Activated CD4-positive, alpha-beta T cell treated with anti-CD3 and anti-CD28 coated beads, Interleukin-2, amount 10 ng/mL, durations not matched to agents 24 days and 14 days (primary cell): ENCODE data around the gene AOAH. TPM values are rescaled to one million over a fixed set of nuclear protein-coding genes. Genes with fewer than 3 reads are reported as not detected.
"Not testable (repeated sequence)": the region's sequence is repeated elsewhere in the genome, so short reads cannot be mapped to it uniquely, and the experiment has no call there.

Experiments
- DNase-seq: peaks from one replicate; pipeline ENCODE4 v3.0.0; 2022
- H3K27ac Mint-ChIP-seq: one replicate; pipeline ENCODE4 v1.8.0; 2022; ENCODE audit warnings: mild to moderate bottlenecking, mixed read lengths
- H3K27me3 Mint-ChIP-seq: one replicate; pipeline ENCODE4 v1.8.0; 2022; ENCODE audit warnings: mixed read lengths
- H3K36me3 Mint-ChIP-seq: one replicate; pipeline ENCODE4 v1.8.0; 2022; ENCODE audit warnings: low read depth, mild to moderate bottlenecking, mixed read lengths
- H3K4me1 Mint-ChIP-seq: one replicate; pipeline ENCODE4 v1.8.0; 2021; ENCODE audit warnings: mixed read lengths
- H3K4me3 Mint-ChIP-seq: one replicate; pipeline ENCODE4 v1.8.0; 2022; ENCODE audit warnings: mild to moderate bottlenecking, moderate library complexity, mixed read lengths
- H3K9me3 Mint-ChIP-seq: one replicate; pipeline ENCODE4 v1.8.0; 2021; ENCODE audit warnings: mixed read lengths
- intact Hi-C: fragments of 100-400 bp; cut with micrococcal nuclease; formaldehyde crosslinking; loops from one replicate; pipeline ENCODE4 v1.15.1; 2023
- total RNA-seq: library from RNA; stranded (reverse); gene quantifications from 2 replicates; pipeline ENCODE4 v1.2.3, GENCODE V29; 2022

AOAH gene
- total RNA-seq, 1 donor from 2014 or later: 17.8 TPM

DNA sequence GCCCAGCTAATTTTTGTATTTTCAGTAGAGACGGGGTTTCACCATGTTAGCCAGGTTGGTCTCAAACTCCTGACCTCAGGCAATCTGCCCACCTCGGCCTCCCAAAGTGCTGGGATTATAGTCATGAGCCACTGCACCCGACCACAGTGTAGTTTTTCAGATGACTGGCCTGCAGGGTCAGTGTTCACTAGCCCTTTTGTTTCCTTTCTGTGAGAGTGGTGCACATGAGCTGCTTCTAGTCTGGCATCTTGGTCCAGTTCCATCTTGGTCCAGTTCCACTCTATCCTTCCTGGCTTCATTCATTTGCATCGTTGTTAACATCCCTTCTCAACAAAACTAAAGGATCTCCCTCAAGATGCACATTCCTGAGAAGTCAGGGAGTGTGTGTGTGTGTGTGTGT, 240.4 kb downstream of the AOAH start:
- DNase-seq, H3K27ac Mint-ChIP-seq, H3K4me3 Mint-ChIP-seq, H3K4me1 Mint-ChIP-seq, H3K36me3 Mint-ChIP-seq, H3K27me3 Mint-ChIP-seq: not testable (repeated sequence)
- H3K9me3 Mint-ChIP-seq: peaks cover 20% of the 10 kb centered on the region
- intact Hi-C loops: loop anchor here (10.0 kb wide), 2 partner anchors 301 to 871 kb away; no protein-coding TSS in a partner anchor

GRCh38 chr7:36478745-36479144, 245.5 kb downstream of the AOAH start:
- H3K27ac Mint-ChIP-seq: no peak overlapping the region

GRCh38 chr7:36475381-36475780, 248.9 kb downstream of the AOAH start:
- no peak for DNase-seq
- peaks cover 1% of the 10 kb centered on the region for H3K36me3 Mint-ChIP-seq
- H3K4me3 Mint-ChIP-seq: no peak overlapping the region
- peaks cover 18% of the 10 kb centered on the region for H3K4me1 Mint-ChIP-seq
- no peaks in the 10 kb centered on the region for H3K27me3 Mint-ChIP-seq
- no peak overlapping the region for H3K27ac Mint-ChIP-seq
- H3K9me3 Mint-ChIP-seq: peaks cover 20% of the 10 kb centered on the region
- intact Hi-C loops: no loop called here

More at GRCh38 chr7:36478745-36479144, 245.5 kb downstream of the AOAH start:
- H3K4me1 Mint-ChIP-seq: peaks cover 18% of the 10 kb centered on the region
- intact Hi-C loops: no loop called here
- peaks cover 24% of the 10 kb centered on the region for H3K9me3 Mint-ChIP-seq
- no peak for DNase-seq
- H3K4me3 Mint-ChIP-seq: no peak overlapping the region
- peaks cover 1% of the 10 kb centered on the region for H3K36me3 Mint-ChIP-seq
- no peaks in the 10 kb centered on the region for H3K27me3 Mint-ChIP-seq

- Mint-ChIP-seq H3K4me1 (peaks cover 19% of the 10 kb centered on the region), H3K27me3 (no peaks in the 10 kb centered on the region), H3K4me3 (no peak overlapping the region), H3K36me3 (peaks cover 1% of the 10 kb centered on the region), H3K27ac (peak overlapping the region; percentile 83), H3K9me3 (peaks cover 15% of the 10 kb centered on the region)
- no peak for DNase-seq
- intact Hi-C loops: no loop called here
Measured at GRCh38 chr7:36475011-36475342, 249.3 kb downstream of the AOAH start.

DNA sequence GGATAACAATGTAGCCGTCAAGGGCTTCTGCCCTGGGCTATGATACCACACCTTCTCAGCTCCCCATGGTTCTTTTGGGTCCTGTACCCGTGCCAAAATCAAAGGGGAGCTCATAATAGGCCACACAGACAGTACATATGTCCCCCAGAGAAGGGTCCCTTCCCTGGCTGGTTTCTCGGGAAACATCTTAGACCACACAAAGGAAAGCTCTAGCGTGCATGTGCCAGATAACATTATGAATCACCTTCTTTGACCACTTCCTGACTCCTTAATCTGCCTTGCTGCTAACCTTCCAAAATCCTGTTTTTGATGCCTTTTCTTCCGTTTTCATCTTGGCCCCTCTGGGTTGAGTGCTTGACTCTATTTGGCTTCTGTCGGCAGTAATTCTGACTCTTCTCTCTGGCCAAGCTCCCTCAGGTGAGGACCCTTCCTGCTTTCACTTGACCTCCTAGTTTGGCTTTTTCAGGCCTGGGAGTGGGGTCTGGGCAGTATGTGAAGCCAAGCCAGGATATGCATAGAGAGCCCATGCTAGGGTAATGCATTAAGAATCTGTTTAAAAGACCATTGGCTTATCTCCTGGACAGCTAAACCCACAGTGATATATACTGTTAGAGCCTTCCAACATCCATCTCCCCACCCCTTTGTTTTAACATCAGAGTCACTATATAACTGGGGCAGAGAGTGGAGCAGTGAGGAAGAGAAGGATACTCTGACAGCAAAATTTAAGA, 249.8 kb downstream of the AOAH start:
- Mint-ChIP-seq H3K4me3 (peak overlapping the region; percentile 28), H3K27ac (peak overlapping the region; percentile 83), H3K27me3 (no peaks in the 10 kb centered on the region), H3K4me1 (peaks cover 18% of the 10 kb centered on the region), H3K9me3 (peaks cover 10% of the 10 kb centered on the region), H3K36me3 (peaks cover 1% of the 10 kb centered on the region)
- DNase-seq: peak; percentile 65
- intact Hi-C loops: loop anchor here (5.0 kb wide), 1 partner anchor 723 kb away; no protein-coding TSS in a partner anchor

DNA sequence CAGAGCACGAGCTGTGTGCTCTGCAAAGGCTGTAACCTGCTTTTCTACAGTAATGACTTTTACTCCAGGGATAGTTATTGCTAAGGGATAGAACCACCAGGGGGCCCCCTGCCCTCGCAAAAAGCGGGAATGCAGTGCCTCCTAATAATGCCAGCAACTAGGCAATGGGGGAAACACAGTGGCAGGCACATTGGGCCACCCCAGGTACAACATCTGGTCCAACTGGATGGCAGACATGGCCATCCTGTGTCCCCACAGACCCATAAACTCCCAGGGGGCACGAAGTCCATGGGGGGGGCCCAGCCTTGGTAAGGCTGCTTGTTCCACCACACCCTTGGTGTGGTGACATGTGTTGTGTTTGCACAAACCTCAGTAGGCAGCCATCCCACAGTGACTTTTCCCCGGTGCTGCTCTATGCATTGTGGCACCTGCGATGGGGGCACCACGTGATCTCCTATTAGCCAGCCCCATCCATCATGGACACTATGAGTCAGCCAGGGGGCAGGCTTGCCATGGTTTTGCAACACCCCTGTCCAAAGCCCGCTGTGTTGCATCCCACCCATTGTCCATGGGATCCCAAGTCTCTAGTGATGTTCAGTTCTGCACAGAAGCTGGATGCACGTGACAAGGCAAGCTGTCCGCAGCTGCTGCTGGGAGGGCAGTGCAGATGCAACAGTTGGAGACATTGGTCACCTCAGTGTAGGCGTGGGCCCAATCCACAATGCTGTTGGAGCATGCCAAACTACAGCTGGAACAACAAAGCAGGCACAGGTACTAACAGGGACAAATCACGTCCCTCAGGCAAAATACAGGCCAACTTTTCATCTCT, 250.6 kb downstream of the AOAH start:
- Mint-ChIP-seq H3K36me3 (peaks cover 1% of the 10 kb centered on the region), H3K27me3 (no peaks in the 10 kb centered on the region), H3K4me3 (no peak overlapping the region), H3K4me1 (peaks cover 18% of the 10 kb centered on the region), H3K27ac (no peak overlapping the region), H3K9me3 (peaks cover 3% of the 10 kb centered on the region)
- intact Hi-C loops: loop anchor here (5.0 kb wide), 1 partner anchor 724 kb away; no protein-coding TSS in a partner anchor
- peak; percentile 78 for DNase-seq

DNA sequence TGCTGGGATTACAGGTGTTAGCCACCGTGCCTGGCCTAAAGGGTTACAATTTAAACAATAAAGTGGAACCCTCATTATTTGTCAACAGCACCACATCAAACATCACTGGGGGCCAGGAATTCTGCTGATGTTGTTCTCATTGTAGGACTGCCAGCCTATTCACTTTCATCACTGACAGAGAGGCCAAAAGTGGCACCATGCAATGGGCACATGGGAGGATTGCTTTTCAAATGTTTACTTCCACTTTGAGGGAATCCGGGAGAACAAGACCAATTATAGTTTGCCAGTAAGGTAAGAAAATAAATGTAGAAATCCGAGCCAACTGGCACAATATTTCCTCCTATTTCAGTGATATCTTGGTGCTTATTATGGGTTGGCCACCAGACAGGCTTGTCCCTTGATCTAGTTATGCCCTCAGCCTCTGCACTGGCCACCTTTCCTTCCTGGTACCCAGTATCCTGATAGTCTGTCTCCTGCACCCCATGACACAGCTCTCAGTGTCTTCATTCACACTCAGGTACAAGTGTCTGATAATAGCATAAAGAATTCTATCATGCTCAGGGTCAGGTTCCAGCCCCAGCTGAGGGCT, 252.1 kb downstream of the AOAH start:
- no peak overlapping the region for H3K4me3 Mint-ChIP-seq
- peaks cover 18% of the 10 kb centered on the region for H3K4me1 Mint-ChIP-seq
- H3K9me3 Mint-ChIP-seq: peaks cover 3% of the 10 kb centered on the region
- H3K27ac Mint-ChIP-seq: no peak overlapping the region
- H3K27me3 Mint-ChIP-seq: no peaks in the 10 kb centered on the region
- intact Hi-C loops: loop anchor here (5.0 kb wide), 1 partner anchor 725 kb away; no protein-coding TSS in a partner anchor
- DNase-seq: no peak
- H3K36me3 Mint-ChIP-seq: peaks cover 1% of the 10 kb centered on the region

GRCh38 chr7:36469236-36469635, 255.1 kb downstream of the AOAH start:
- Mint-ChIP-seq H3K27me3 (peaks cover 9% of the 10 kb centered on the region), H3K9me3 (no peaks in the 10 kb centered on the region), H3K4me1 (peaks cover 8% of the 10 kb centered on the region), H3K4me3 (no peak overlapping the region), H3K27ac (no peak overlapping the region), H3K36me3 (no peaks in the 10 kb centered on the region)
- intact Hi-C loops: no loop called here
- no peak for DNase-seq

- Mint-ChIP-seq H3K4me1 (peaks cover 2% of the 10 kb centered on the region), H3K36me3 (no peaks in the 10 kb centered on the region), H3K4me3 (no peak overlapping the region), H3K9me3 (no peaks in the 10 kb centered on the region), H3K27ac (no peak overlapping the region), H3K27me3 (peaks cover 12% of the 10 kb centered on the region)
- intact Hi-C loops: no loop called here
- no peak for DNase-seq
Measured at GRCh38 chr7:36468370-36469101, 255.8 kb downstream of the AOAH start.

- H3K27ac Mint-ChIP-seq, DNase-seq, H3K9me3 Mint-ChIP-seq, H3K4me3 Mint-ChIP-seq, H3K36me3 Mint-ChIP-seq, H3K4me1 Mint-ChIP-seq, intact Hi-C loops: not testable (repeated sequence)
- H3K27me3 Mint-ChIP-seq: peaks cover 12% of the 10 kb centered on the region
Measured at GRCh38 chr7:36466001-36466400, 258.3 kb downstream of the AOAH start.

DNA sequence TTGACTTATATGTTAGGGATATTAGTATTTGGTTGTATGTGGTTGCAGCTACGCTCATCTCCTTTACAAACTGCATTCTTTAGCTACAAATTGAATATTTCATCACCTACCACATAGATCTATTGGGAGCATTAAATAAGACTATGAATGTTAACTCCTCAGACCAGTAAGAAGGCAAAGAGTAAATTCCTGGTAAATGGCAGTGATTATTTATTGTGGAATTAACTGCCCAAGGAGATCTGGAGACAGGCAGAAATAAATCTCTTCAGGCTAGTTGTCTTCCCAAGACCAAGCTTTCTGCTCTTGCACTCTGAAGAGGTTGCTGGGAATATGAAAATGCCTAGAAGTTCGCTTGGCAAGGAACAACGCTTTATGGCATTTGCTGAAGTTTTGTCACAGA, 260.0 kb downstream of the AOAH start:
- no peak for DNase-seq
- Mint-ChIP-seq H3K4me1 (no peaks in the 10 kb centered on the region), H3K27ac (no peak overlapping the region), H3K9me3 (no peaks in the 10 kb centered on the region), H3K36me3 (no peaks in the 10 kb centered on the region), H3K4me3 (no peak overlapping the region), H3K27me3 (peaks cover 15% of the 10 kb centered on the region)
- intact Hi-C loops: no loop called here
